DOHH2 (cell line): ENCODE data around the gene MCAT.

Experiments
- CTCF ChIP-seq: fragments of 200-600 bp; sonication (generic); IDR thresholded peaks from one replicate; pipeline ENCODE4 v1.5.1; 2014; ENCODE audit warnings: antibody characterized with exemption, mild to moderate bottlenecking, low read depth, low read length; ENCODE audit not compliant: poor library complexity, severe bottlenecking
- EZH2phosphoT487 ChIP-seq: fragments of 200-600 bp; sonication (generic); IDR thresholded peaks from 2 replicates; pipeline ENCODE4 v1.6.1; 2017; ENCODE audit warnings: borderline replicate concordance, mild to moderate bottlenecking, antibody characterized with exemption, low read length, moderate library complexity, mixed read lengths

DNA sequence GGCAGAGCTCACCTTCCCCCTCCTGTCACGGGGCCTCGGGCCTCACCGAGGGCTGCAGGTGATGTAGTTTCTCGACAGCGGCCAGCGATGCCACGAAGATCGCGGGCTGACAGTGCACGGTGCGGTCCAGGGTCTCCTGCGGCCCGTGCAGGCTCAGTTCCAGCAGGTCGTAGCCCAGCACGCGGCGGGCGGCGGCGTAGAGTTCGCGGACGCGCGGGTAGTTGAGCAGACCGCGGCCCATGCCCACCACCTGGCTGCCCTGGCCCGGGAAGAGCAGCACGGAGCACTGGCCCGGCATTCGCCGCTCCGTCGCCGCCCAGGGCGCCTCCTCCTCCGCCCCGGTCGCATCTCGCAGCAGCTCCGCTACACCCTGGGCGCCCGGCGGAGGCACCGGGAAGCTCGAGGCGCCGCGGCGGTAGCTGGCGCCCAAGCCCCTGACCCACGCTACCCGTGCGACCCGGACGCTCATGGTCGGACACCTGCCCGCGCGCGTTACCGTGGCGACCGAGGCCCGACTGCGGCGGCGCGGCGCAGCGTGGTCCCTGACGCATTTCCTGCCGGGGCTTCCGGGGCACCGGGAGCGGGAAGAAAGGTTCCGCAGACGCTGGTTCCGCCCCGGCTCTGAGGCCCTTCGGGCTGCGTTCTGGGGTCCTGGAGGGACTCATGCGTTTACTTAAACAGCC, at the start of gene MCAT:
- TF ChIP-seq CTCF, result no peak
- no peak for TF ChIP-seq EZH2phosphoT487
